Mesodermal cell (in vitro differentiated cells): ENCODE measurements around the gene DHX40.
"Not testable (repeated sequence)": the region's sequence is repeated elsewhere in the genome, so short reads cannot be mapped to it uniquely, and the experiment has no call there.

Experiments used
- H3K27ac ChIP-seq: 2 replicates; pipeline ENCODE4 v1.7.0; 2013; ENCODE audit warnings: mild to moderate bottlenecking, low read depth, low read length, moderate library complexity; ENCODE audit not compliant: severe bottlenecking
- H3K36me3 ChIP-seq: 2 replicates; pipeline ENCODE4 v1.7.1; 2013; ENCODE audit warnings: mild to moderate bottlenecking, low read length, moderate library complexity; ENCODE audit not compliant: control insufficient read depth, insufficient read depth
- H3K4me1 ChIP-seq: one replicate; pipeline ENCODE4 v1.7.1; 2013; ENCODE audit warnings: mild to moderate bottlenecking, low read length; ENCODE audit not compliant: insufficient read depth, control insufficient read depth, poor library complexity, severe bottlenecking
- H3K4me3 ChIP-seq: 2 replicates; pipeline ENCODE4 v1.7.0; 2013; ENCODE audit warnings: low read length, control low read depth, mild to moderate bottlenecking; ENCODE audit not compliant: insufficient read depth, poor library complexity, severe bottlenecking; ENCODE audit errors: extremely low read depth
- H3K9me3 ChIP-seq: 2 replicates; pipeline ENCODE4 v1.7.1; 2013; ENCODE audit warnings: mild to moderate bottlenecking, low read length, moderate library complexity; ENCODE audit not compliant: control insufficient read depth
- WGBS, 2 experiments: methylation state at CpG; one replicate each; pipeline ENCODE4 v1.1.5; 2013; ENCODE audit warnings: missing lambda C conversion rate in 2 of 2; ENCODE audit not compliant: insufficient coverage in 2 of 2; 5-methylcytosine and 5-hydroxymethylcytosine counted together

Gene DHX40

GRCh38 chr17:59530531-59530930, 34.9 kb upstream of the DHX40 start:
- no peak overlapping the region for H3K27ac ChIP-seq
- no peak overlapping the region for H3K4me3 ChIP-seq
- no peaks in the 10 kb centered on the region for H3K4me1 ChIP-seq
- WGBS, 2 experiments, result no CpG with 5 or more reads among the region's 1 CpG
- no peaks in the 10 kb centered on the region for H3K9me3 ChIP-seq
- H3K36me3 ChIP-seq, result no peaks in the 10 kb centered on the region

- Histone ChIP-seq H3K27ac (no peak overlapping the region), H3K4me1 (no peaks in the 10 kb centered on the region), H3K9me3 (no peaks in the 10 kb centered on the region), H3K36me3 (no peaks in the 10 kb centered on the region), H3K4me3 (no peak overlapping the region)
- 93 to 98% methylated on average over 4 to 5 of the region's 5 CpGs for WGBS, 2 experiments
Observed at GRCh38 chr17:59533694-59534093, 31.7 kb upstream of the DHX40 start.

GRCh38 chr17:59534583-59534982, 30.8 kb upstream of the DHX40 start:
- no peak overlapping the region for H3K27ac ChIP-seq
- 67 to 80% methylated on average over 1 of the region's 1 CpG for WGBS, 2 experiments
- no peaks in the 10 kb centered on the region for H3K9me3 ChIP-seq
- no peaks in the 10 kb centered on the region for H3K4me1 ChIP-seq
- H3K36me3 ChIP-seq, result no peaks in the 10 kb centered on the region
- H3K4me3 ChIP-seq, result no peak overlapping the region

GRCh38 chr17:59538195-59538909, 27.1 kb upstream of the DHX40 start:
- H3K4me1 ChIP-seq, result no peaks in the 10 kb centered on the region
- no peaks in the 10 kb centered on the region for H3K9me3 ChIP-seq
- H3K36me3 ChIP-seq, result no peaks in the 10 kb centered on the region
- no peak overlapping the region for H3K4me3 ChIP-seq
- H3K27ac ChIP-seq, result no peak overlapping the region

GRCh38 chr17:59542960-59543635, 22.3 kb upstream of the DHX40 start:
- H3K36me3 ChIP-seq, result no peaks in the 10 kb centered on the region
- no peak overlapping the region for H3K4me3 ChIP-seq
- WGBS, 2 experiments, result 80 to 88% methylated on average over 3 to 4 of the region's 8 CpGs

GRCh38 chr17:59545942-59546341, 19.5 kb upstream of the DHX40 start:
- no CpG with 5 or more reads among the region's 1 CpG for WGBS, 2 experiments
- Histone ChIP-seq H3K9me3 (no peaks in the 10 kb centered on the region), H3K36me3 (no peaks in the 10 kb centered on the region), H3K4me1 (no peaks in the 10 kb centered on the region), H3K4me3 (no peak overlapping the region), H3K27ac (no peak overlapping the region)

More at GRCh38 chr17:59542960-59543635, 22.3 kb upstream of the DHX40 start:
- Histone ChIP-seq H3K9me3 (no peaks in the 10 kb centered on the region), H3K4me1 (no peaks in the 10 kb centered on the region), H3K27ac (no peak overlapping the region)

GRCh38 chr17:59547131-59547915, 18.1 kb upstream of the DHX40 start:
- Histone ChIP-seq H3K36me3 (no peaks in the 10 kb centered on the region), H3K9me3 (no peaks in the 10 kb centered on the region), H3K4me3 (no peak overlapping the region), H3K4me1 (no peaks in the 10 kb centered on the region), H3K27ac (no peak overlapping the region)
- 82 to 93% methylated on average over 3 of the region's 9 CpGs for WGBS, 2 experiments

- not testable (repeated sequence) for H3K4me3 ChIP-seq, H3K4me1 ChIP-seq, H3K27ac ChIP-seq, H3K9me3 ChIP-seq, H3K36me3 ChIP-seq
- WGBS, 2 experiments, result 83% methylated on average over 5 to 8 of the region's 10 CpGs
Observed at GRCh38 chr17:59548985-59549384, 16.4 kb upstream of the DHX40 start.

GRCh38 chr17:59550703-59551102, 14.7 kb upstream of the DHX40 start:
- Histone ChIP-seq H3K36me3 (no peaks in the 10 kb centered on the region), H3K9me3 (no peaks in the 10 kb centered on the region)
- WGBS, 2 experiments, result no CpG with 5 or more reads among the region's 4 CpGs

GRCh38 chr17:59558039-59558438, 7.4 kb upstream of the DHX40 start:
- H3K4me3 ChIP-seq, result no peak overlapping the region
- no peaks in the 10 kb centered on the region for H3K9me3 ChIP-seq
- no peaks in the 10 kb centered on the region for H3K36me3 ChIP-seq
- 89 to 98% methylated on average over 5 to 6 of the region's 7 CpGs for WGBS, 2 experiments
- no peaks in the 10 kb centered on the region for H3K4me1 ChIP-seq
- no peak overlapping the region for H3K27ac ChIP-seq

More at GRCh38 chr17:59550703-59551102, 14.7 kb upstream of the DHX40 start:
- Histone ChIP-seq H3K4me1 (no peaks in the 10 kb centered on the region), H3K4me3 (no peak overlapping the region), H3K27ac (no peak overlapping the region)

- Histone ChIP-seq H3K36me3 (no peaks in the 10 kb centered on the region), H3K4me3 (no peak overlapping the region), H3K9me3 (no peaks in the 10 kb centered on the region), H3K27ac (no peak overlapping the region), H3K4me1 (no peaks in the 10 kb centered on the region)
Observed at GRCh38 chr17:59558953-59559352, 6.5 kb upstream of the DHX40 start.
